GM19455 (cell line): ENCODE results near the gene LSS.
"Not testable (repeated sequence)": the region's sequence is repeated elsewhere in the genome, so short reads cannot be mapped to it uniquely, and the experiment has no call there.

Source experiments
- ATAC-seq: cut with Tn5 transposase; IDR thresholded peaks from one replicate; pipeline ENCODE4 v1.9.1; 2021; ENCODE audit not compliant: unreplicated experiment

LSS gene

GRCh38 chr21:46188226-46189212 is 40.1 kb downstream of the LSS start:
- ATAC-seq = no peak

- no peak for ATAC-seq
Measured at GRCh38 chr21:46187814-46188213, 40.8 kb downstream of the LSS start.

GRCh38 chr21:46187261-46187660 is 41.3 kb downstream of the LSS start:
- no peak for ATAC-seq

DNA sequence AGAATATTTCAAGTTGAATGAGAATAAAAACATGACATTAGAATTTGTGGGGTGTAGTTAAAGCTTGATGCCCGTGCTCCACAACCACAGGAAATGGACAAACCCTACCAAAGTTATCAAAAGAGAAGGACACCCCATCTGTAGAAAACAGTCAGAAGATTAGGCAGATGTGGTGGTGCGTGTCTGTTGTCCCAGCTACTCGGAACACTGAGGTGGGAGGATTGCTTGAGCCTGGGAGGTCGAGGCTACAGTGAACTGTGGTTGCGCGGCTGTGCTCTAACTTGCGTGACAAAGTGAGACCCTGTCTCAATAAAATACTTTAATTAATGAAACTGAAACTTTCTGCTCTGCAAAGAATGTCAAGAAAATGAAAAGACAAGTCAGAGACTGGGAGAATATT is 42.9 kb downstream of the LSS start:
- ATAC-seq = no peak

DNA sequence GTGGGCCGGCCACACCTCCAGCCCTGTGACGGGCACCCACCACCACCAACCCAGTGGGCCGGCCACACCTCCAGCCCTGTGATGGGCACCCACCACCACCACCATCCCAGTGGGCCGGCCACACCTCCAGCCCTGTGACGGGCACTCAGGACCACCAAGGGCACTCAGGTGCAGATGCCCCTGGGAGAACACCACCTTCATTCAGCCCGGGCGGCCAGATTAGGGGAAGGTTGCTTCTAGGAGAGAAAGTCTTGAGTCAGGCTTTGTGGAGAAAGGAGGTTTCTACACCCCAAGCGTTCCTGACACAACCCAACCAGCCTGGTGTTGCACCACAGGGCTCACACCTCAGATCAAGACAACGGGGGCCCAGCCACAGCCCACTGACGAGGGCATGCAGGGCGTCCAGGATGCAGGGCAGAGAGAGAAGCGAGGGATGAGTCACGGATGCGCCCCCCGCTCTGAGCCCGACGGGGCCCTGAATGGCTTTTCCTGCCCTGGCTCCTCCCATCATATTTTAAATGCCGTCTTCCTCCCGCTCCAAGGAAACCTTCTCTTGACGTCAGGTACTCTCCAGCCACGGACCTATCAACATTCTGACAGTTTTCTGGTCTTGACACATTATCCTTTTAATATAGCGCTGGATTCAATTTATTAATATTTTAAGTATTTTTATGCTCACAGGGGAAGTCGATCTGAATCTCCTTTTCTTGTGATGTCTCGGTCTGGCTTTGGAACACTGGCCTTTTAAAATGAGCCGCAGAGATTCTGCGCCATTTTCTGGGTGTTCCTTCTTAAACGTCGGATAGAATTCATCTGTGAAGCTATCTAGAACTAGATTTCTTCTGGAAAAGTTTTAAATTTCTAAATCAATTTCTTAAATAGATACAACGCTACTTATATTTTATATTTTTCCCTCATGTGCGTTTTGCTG is 43.7 kb downstream of the LSS start:
- ATAC-seq = no peak

GRCh38 chr21:46183910-46184624 is 44.5 kb downstream of the LSS start, which contains the start of gene SPATC1L:
SPATC1L (minus strand) TSS chr21:46184459; CDS start chr21:46182816, 1,643 bp downstream.
- ATAC-seq = no peak

- not testable (repeated sequence) for ATAC-seq
Measured at GRCh38 chr21:46183337-46183909, 45.2 kb downstream of the LSS start.

- ATAC-seq = no peak
Measured at GRCh38 chr21:46182548-46183336, 45.8 kb downstream of the LSS start.

DNA sequence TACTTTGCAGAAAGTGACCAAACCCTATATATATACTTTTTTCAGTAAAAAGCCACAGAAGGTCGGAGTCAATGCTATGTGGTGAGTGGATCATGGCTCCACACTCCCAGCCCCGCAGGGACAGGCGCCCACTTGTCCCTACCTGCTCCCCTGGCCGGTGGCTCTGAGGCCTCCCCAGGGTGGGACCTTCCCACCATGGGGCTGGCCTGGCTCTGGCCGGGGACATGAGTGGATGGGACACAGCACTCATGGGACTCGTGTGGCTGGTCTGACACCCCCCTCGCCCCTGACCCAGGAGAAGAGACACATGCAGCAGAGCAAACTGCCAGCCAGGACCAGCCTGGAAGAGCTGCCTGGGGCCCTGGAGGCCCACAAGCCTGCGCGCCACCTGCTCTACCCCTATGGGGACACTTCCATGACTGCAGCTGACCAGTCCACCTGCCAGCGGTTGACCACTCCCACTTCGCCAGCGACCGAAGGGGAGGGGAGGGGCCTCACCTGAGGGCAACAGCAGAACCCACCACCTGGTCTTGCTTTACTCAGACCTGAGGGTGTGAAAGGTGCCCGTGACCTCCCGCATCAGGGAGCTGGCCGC is 46.5 kb downstream of the LSS start:
- no peak for ATAC-seq

GRCh38 chr21:46181436-46181835 is 47.1 kb downstream of the LSS start:
- no peak for ATAC-seq

GRCh38 chr21:46180778-46181391 is 47.7 kb downstream of the LSS start:
- no peak for ATAC-seq

DNA sequence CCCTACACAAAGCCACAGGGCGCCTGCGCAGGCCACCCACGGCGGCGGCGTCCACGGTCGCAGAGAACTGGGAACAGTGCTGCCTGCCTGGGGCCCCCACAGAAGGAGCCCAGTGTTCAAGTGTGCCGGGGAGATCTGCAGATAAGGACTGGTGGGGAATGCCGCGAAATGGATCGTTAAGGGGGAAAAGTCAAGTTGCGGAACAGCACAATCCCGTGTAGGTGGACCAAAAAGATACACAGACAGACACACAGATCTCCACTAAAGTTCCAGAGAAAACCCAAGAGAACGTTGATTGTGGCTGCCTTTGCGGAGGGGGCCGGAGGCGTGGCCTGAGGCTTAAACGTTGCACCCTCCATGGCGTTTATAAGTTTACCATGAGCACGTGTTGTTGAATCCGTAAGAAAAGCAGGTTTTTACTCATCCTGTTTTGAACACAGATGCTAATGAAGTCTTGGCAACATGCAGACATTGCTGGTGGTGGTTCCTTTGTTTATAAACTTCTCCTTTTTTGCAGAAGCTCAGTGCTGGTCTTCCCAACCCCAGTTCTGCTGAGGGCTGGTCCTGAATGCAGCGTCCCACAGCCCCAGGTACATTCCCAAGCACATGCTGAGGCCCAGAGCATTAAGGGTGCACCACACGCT is 48.4 kb downstream of the LSS start:
- no peak for ATAC-seq

GRCh38 chr21:46179708-46180078 is 48.9 kb downstream of the LSS start:
- ATAC-seq = no peak

DNA sequence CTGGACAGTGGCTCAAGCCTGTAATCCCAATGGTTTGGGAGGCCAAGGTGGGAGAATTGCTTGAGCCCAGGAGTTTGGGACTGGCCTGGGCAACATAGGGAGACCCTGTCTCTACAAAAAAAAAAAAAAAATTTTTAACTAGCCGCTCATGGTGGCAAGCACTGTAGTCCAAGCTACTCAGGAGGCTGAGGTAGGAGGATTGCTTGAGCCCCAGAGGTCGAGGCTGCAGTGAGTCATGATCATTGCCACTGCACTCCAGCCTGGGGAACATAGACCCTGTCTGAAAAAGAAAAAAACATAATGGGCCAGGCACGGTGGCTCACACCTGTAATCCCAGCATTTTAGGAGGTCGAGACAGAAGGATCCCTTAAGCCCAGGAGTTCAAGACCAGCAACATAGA is 49.6 kb downstream of the LSS start:
- no peak for ATAC-seq

GRCh38 chr21:46176443-46177129 is 52.0 kb downstream of the LSS start:
- not testable (repeated sequence) for ATAC-seq

- no peak for ATAC-seq
Measured at GRCh38 chr21:46173573-46173972, 55.0 kb downstream of the LSS start.

GRCh38 chr21:46172863-46173528 is 55.6 kb downstream of the LSS start:
- no peak for ATAC-seq
